T-helper 22 cell (primary cell): ENCODE measurements around the gene PLXNA4.

ENCODE experiments used
- DNase-seq: peaks from one replicate; pipeline ENCODE4 v3.0.0-alpha.2; 2020; ENCODE audit warnings: low read depth

Gene PLXNA4

GRCh38 chr7:132472463-132473120, 103.7 kb downstream of the PLXNA4 start:
- no peak for DNase-seq

GRCh38 chr7:132471515-132471914, 104.8 kb downstream of the PLXNA4 start:
- DNase-seq: no peak

- DNase-seq: no peak
Measured at GRCh38 chr7:132469681-132470080, 106.6 kb downstream of the PLXNA4 start.

- no peak for DNase-seq
Measured at GRCh38 chr7:132469264-132469663, 107.0 kb downstream of the PLXNA4 start.

GRCh38 chr7:132466367-132466766, 109.9 kb downstream of the PLXNA4 start:
- no peak for DNase-seq

- no peak for DNase-seq
Measured at GRCh38 chr7:132465516-132465915, 110.8 kb downstream of the PLXNA4 start.

- no peak for DNase-seq
Measured at GRCh38 chr7:132464740-132465139, 111.5 kb downstream of the PLXNA4 start.

- DNase-seq: no peak
Measured at GRCh38 chr7:132463922-132464321, 112.3 kb downstream of the PLXNA4 start.

GRCh38 chr7:132462478-132462877, 113.8 kb downstream of the PLXNA4 start:
- no peak for DNase-seq

- DNase-seq: no peak
Measured at GRCh38 chr7:132461032-132461592, 115.2 kb downstream of the PLXNA4 start.

- DNase-seq: no peak
Measured at GRCh38 chr7:132458729-132459128, 117.5 kb downstream of the PLXNA4 start.

GRCh38 chr7:132457658-132458057, 118.6 kb downstream of the PLXNA4 start:
- DNase-seq: no peak

GRCh38 chr7:132456418-132456817, 119.9 kb downstream of the PLXNA4 start:
- no peak for DNase-seq

GRCh38 chr7:132455378-132455777, 120.9 kb downstream of the PLXNA4 start:
- DNase-seq: no peak

- no peak for DNase-seq
Measured at GRCh38 chr7:132453826-132454225, 122.4 kb downstream of the PLXNA4 start.

GRCh38 chr7:132451161-132451560, 125.1 kb downstream of the PLXNA4 start:
- no peak for DNase-seq

GRCh38 chr7:132450696-132451095, 125.6 kb downstream of the PLXNA4 start:
- DNase-seq: no peak

- no peak for DNase-seq
Measured at GRCh38 chr7:132450188-132450587, 126.1 kb downstream of the PLXNA4 start.

- DNase-seq: no peak
Measured at GRCh38 chr7:132446666-132447278, 129.5 kb downstream of the PLXNA4 start.

- DNase-seq: no peak
Measured at GRCh38 chr7:132446260-132446659, 130.0 kb downstream of the PLXNA4 start.

GRCh38 chr7:132443761-132444520, 132.3 kb downstream of the PLXNA4 start:
- DNase-seq: no peak

- no peak for DNase-seq
Measured at GRCh38 chr7:132441935-132442334, 134.3 kb downstream of the PLXNA4 start.

- DNase-seq: no peak
Measured at GRCh38 chr7:132440151-132440550, 136.1 kb downstream of the PLXNA4 start.
